Measurements from ENCODE around the gene BCOR.
A peak's percentile ranks its signal among the peaks of the same experiment; 100 is the strongest.

BCOR gene

DNA sequence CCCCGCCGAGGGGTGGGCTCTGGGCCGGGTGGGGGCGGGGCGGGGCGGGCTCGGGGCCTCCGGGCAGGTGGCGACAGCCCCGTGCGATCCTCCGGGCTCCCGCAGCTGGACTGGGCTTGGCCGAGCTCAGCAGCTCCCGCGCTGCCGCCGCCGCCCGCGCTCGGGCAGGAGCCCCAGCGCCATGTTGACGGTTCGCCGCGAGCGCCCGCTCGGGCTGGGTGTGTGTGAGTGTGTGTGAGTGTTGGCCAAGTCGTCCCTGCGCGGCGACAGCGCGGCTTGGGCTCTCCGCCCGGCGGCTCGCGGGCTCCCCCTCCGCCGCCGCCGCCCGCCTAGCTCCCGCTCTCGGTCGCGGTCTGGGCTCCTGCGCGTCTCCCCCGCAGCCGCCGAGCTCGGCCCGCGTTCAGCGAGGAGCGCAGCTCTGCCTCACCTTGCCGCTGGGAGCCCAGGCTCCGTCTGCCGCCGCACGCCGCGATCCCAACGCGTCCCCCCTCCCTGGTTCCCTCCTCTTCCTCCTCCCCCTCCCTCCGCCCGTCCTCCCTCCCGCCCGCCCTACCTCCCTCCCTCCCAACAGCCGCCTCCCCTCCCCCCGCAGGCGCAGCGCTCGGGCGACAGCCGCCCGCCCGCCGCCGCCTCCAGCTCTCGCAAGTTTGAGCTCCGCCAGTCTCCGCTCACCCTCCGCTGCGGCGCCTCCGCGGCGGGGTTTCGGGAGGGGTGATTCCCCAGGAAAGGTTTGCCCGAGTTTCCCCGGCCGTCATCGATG lies at the start of gene BCOR:
TSS of gene BCOR (minus strand) at position 455 of the 760 bp plus-strand sequence. CDS start 20,029 bp downstream, outside the sequence.
- peak; percentile 62 to 65 (median 65) for DNase-seq (ENCODE audit: low read depth in 3 of 3, low spot score in 1 of 3)

DNA sequence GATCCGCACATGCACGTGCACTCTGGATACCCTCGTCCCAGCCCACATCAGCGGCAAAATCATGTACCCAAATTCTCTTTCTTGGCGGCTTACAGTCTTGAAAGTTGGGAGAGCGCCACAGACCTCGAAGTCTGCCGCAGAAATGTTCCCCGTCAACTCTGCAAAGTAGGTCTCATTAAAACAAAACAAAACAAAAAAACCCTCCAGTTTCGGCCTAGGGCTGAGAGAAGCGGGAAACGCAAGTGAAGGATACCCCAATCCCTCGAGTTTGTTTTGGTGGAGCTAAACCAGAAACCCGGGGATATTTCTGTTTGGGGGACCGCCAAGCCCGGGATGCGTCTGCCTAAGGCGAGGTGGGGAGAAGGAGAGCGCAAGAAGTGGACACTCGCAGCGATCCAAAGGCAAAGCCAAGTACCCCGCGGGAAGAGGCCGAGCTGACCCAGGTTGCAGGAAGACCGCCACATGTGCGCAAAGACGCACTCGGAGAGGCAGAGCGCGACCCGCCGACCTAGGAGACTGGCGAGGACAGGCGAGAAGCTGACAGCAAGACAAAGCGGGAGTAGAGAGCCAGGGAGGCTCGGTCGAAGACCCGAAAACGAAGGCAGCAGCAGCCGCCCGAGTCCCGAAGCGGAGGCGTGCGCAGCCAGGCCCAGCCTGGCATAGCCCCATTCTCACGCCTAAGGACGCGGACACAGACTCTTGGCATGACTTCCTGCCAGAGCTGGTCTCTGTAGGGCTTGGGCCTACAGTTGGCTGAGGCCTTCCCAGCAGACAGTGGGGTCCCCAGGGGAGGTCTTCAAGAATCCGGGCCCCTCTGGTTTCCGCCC lies 49.6 kb upstream of the BCOR start:
- DNase-seq (ENCODE audit: low read depth in 3 of 3, low spot score in 1 of 3) = no peak

DNA sequence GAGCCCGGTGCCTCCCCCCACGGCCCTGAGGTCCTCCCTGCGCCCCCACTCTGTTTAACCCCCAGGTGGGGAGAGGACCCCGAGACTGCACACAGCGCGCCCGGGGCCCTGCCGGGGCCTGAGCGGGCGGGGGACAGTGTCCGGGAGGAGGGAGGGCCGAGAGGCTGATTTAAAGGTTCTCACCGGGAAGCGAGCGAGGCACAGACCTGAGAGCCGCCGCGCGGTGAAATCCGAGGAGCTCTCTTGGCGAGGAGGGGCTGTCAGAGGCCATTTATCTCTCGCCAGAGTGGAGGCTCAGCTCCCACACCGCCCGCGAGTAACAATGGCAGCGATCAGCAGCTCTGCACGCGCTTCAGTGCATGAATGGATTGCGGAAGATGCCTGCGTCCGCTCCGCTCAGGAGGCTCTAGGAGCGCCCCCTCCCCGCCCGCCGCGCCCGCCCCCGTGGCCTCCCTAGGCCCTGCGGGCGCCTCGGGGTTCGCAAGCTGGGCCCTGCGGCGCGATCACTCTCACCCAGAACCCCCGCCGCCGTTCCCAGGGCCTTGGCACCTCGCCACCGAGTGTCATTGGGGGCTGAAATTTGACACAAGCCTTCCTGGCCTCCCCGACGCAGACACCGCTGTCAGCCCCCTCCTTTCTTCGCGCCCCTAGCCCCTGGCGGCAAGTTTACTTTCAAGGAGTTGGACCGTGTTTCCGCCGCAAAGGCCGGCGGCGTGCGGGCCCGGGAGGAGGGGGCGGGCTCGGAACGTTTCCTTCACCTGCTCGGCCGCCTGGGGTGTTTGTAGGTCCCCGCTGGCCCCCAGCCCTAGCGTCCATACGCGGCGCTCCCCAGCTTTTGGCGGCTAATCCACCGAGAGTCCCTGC lies 48.7 kb upstream of the BCOR start:
- no peak for DNase-seq (ENCODE audit: low read depth in 3 of 3, low spot score in 1 of 3)

DNA sequence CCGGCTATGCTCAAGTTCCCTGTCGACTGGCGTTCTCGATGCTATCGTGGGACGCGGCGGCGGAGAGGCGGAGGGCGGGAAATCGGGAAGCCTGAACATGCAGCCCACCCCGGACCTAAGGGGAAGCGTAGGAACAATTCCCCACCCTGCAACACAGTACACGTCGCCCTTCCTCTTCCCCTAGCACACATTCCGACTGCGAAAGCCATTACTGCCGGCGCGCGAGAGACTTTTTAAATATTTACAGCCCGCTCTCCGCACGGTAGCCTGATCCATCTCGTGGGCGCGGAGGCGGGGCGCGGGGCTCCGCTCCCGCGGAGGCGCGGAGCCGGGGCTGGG lies 48.1 kb upstream of the BCOR start:
- DNase-seq (ENCODE audit: low read depth in 3 of 3, low spot score in 1 of 3) = no peak

DNA sequence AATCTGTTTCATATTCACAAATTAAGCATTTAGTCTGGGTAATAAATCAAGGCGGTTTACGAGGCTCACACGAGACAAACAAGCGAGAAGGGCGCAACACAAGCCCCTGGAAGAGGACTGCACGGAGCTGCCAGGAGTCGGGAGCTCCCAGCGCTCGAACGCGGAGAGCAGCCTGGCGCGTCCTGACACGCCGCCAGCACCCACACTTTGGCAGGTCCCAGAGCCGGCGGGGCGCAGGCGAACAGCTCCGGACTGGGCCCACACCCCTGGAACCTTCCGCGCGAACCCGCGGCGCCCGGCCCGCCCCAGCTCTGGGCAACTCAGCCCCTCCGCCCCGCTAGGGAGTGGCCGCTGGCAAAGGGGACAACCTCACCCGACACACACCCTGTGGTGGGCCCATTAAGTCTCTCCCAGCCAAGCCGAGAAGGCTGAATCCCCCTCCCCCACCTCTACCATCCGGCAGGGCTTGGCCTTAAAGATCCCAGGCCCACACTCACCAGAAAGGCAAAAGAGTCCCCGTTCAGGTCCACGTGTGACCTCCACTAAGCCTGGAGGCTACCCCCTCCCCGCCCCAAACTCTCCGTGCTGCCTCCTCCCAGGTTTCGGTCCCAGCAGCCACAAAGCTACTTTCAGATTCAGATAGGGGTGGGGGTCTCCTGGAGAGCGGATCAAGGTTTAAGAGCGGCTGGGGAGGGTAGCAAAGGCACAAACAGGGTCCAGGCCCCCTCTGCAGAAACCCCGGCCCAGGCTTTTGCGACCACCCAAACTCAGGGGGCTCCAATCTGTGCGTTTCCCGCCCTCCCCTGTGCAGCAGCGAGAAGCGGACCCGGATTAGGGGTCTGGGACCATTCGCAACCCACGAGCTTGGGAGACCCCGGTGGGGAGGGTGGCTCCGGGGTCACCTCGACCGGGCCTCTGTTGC lies 47.5 kb upstream of the BCOR start:
- DNase-seq (ENCODE audit: low read depth in 3 of 3, low spot score in 1 of 3) = no peak

DNA sequence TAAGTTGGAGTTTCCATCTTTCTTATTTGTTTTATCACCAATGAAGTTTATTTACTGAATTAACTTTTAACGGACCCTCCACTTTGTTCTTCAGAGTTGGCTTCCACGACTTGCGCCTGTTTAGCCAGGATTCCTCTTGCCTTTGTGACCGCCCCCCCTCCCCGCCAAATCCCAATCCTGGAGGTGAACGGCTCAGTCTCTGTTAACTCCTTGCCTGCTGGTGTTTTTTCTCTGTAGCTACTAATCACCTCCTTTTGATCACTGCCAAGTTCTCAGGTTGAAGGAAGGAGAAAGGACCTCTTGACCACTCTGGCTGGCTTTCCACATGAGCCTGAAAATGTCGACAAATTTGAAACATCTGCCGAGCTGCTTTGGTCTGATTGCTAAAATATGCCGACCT lies 46.8 kb upstream of the BCOR start:
- no peak for DNase-seq (ENCODE audit: low read depth in 3 of 3, low spot score in 1 of 3)

DNA sequence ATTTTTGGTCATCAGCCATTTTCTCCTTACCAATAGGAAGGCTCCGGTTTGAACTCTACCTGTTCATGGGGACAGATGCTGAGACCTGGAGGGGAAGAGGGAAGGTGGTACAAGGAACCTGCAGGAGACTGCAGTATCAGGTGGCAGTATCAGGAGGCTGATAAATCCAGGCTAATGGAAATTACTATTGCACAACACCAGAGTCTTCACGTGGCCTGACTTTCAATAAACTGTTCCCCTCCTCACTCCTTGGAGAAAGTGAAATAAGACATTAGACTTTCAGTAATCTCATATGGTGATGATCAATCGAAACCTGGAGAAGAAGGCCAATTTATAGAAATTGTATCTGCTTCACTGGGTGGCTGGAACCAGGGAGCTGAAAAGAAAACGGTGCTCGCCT lies 46.2 kb upstream of the BCOR start:
- DNase-seq (ENCODE audit: low read depth in 3 of 3, low spot score in 1 of 3) = no peak

DNA sequence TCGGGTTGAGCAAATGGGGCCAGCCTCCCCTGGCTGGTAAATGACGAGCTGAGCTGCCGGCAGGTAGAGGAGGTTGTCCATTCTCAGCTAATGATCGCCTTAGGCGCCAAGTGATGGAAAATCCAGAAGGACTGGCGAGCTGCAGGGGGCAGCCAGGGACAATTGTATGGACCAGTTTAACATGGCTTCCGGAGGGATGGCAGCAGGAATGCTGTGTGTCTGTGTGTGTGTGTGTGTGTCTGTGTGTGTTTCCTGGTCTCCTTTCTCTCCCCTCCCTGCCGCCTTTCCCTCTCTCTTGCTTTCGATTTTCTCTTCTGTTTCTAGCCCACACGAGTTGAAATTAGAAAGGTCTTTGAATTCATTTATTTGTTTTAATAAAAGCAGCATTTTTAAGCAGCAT lies 45.2 kb upstream of the BCOR start:
- no peak for DNase-seq (ENCODE audit: low read depth in 3 of 3, low spot score in 1 of 3)

DNA sequence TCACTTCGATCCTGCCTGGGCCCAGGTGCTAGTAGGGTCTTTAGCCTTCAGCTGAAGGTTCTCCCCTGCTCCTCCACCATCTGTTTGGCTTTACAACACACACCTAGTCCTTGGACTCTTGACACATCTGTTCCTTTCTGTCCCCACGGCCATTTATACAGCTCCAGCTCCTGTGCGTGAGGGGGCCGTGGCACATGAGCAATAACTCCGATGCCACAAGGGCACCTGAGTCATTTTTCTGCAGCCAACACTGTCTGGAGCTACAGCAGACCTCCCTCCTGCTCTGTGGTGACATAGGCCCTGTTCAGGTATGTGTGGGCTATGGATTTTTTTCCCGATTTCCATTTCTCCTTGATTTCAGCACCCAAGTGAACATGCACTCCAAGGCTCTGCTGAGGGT lies 44.7 kb upstream of the BCOR start:
- no peak for DNase-seq (ENCODE audit: low read depth in 3 of 3, low spot score in 1 of 3)

DNA sequence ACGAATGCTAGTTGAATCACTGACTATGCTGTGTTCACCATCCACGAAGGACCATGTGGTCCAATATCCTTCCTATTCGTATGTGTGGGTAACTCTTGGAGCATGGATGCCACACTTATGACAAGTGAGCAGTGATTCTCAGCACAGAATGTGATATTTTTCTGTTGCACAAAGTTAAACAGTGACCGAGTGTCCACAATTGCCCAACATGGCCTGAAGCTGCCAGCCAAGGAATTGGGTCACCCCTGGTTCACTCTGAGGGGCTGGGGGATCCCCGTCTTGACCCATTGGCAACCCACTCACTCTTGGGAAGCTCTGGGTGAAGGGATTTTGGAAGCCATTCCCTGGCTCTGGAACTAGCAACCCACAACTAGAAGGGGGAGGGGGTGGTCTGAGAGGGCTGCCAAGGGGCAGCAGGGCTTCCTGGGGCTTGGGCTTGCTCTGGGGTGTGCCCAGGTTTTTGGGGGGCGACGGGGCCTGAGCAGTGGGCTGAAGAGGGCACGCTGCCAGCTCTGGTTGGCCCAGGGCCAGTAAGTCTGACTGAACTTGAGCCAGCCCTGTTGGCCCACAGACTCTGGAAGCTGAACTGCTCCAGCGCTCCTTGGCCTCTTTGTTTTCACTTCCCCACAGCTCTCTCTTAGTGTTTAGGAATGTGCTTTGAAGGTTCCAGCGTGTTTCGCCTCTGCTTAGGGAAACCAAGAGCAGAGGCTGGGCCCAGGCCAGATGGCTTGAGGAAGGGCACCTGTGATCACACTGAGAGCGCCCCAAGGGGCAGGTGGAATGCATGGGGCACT lies 43.1 kb upstream of the BCOR start:
- DNase-seq (ENCODE audit: low read depth in 3 of 3, low spot score in 1 of 3) = no peak

DNA sequence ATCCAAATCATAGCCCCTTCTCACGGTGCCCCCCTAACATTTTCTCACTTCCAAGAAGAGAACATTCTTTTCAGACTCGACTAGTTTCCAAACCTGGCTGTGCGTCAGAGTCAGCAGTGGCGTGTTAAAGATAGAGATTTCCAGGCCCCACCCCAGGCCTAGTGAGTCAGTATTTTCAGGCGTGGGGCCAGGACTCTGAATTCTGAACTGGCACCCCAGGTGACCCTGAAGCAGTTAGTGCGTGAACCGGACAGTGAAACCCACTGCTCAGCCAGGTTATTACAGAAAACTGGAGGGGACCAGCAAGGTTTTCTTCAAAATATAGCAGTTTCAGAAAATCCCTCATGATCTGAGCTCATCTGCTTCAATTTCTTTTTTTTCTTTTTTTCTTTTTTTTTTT lies 35.0 kb upstream of the BCOR start:
- DNase-seq (ENCODE audit: low read depth in 3 of 3, low spot score in 1 of 3) = no peak

DNA sequence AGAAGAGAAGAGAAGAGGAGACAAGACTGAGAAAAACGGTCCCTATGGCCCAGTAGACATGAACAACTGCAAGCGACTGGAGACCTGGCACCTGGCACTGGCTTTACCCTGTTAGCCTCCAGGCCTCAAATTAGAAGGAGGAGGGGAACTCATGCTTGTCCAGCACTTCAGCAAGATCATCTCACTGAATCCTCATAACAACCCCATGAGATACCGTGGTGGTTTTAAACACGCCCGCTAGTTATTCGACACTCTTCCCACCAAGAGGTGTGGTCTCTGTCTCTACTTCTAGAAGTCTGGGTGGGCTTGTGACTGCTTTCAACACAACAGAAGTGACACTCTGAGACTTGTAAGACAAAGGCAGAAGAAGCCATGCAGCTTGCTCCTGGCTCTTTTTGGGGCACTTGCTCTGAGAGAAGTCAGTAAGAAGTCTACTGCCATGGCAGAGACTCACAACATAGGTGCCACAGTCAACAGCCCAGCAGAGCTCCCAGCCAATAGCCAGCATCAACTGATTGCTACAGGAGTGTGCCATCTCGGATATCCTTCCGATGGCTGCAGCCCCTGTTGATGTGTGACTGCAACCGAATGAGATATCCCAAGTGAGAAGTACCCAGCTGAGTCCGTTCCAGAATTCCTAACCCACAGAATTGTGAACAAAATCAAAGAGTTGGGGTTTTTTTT lies 34.0 kb upstream of the BCOR start:
- DNase-seq (ENCODE audit: low read depth in 3 of 3, low spot score in 1 of 3) = no peak

DNA sequence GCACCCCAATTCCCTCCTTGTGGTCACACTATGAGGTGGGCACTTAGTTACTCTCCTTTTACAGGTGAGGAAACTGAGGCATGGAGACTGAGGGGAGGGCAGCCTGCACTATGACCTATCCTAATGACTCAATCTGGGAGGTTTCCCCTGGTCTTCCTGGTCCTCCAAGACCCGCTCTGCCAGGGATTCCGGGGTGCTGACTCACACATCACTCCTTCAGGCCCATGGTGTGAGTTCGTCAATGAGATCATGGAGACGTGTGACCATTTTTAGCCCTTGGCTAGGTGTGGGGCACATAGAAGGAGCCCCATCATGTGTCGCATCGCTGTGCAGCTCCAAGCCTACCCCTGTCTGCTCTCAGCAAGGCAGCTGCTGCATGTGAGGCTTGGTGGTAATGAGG lies 32.4 kb upstream of the BCOR start:
- no peak for DNase-seq (ENCODE audit: low read depth in 3 of 3, low spot score in 1 of 3)

DNA sequence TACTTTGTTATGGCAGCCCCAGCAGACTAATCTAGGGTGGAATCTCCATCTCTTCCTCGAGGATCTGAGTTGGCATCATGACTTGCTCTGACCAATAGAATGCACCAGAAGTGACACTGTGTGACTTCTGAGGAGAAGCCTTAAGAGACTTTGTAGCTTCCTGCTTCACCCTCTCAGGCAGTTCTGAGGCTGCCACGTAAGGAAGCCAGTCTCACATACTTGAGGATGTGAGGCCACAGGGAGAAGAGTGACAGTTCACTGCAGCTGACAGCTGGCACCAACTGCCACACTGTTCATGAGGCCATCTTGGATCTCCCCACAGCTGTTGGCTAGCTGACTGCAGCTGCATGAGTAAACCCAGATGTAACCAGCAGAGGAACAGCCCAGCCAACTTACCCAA lies 29.3 kb upstream of the BCOR start:
- no peak for DNase-seq (ENCODE audit: low read depth in 3 of 3, low spot score in 1 of 3)

DNA sequence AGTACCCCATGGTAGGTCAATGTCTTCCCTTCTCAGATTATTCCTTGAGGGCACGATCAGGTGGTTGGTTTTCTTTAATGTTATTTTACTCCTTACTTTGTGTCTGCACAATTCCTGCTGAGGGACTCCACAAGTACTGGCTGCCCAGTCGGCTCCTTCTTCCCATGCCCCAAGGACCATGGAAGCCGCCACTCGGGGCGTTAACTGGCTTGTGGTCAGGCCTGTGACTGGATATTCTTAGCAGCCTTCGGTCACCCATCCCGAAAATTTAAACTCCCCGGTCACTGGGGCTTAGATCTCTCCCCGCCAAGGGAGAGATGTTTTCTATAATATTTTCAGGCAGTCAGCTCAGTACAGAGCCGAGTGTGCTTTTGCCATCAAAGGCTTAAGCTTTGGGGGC lies 24.7 kb upstream of the BCOR start:
- no peak for DNase-seq (ENCODE audit: low read depth in 3 of 3, low spot score in 1 of 3)

DNA sequence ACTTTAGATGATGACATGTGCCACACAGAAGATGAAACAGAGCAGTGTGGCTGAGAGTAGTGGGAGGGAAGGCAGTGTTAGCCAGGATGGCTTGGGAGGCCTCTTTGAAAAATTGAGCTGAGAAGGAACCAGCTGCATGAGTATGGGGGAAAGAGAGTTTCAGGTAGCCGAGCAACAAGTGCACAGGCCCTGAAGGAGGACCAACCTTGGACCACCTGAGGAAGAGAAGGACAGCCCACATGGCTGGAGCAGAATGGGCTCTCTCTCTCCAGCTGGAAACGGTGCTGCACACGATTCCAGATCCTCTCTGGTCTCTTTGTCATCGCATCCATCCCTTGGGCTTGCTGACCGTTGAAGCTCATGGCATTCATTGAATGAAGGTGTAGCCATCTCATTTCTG lies 23.9 kb upstream of the BCOR start:
- DNase-seq (ENCODE audit: low read depth in 3 of 3, low spot score in 1 of 3) = no peak

DNA sequence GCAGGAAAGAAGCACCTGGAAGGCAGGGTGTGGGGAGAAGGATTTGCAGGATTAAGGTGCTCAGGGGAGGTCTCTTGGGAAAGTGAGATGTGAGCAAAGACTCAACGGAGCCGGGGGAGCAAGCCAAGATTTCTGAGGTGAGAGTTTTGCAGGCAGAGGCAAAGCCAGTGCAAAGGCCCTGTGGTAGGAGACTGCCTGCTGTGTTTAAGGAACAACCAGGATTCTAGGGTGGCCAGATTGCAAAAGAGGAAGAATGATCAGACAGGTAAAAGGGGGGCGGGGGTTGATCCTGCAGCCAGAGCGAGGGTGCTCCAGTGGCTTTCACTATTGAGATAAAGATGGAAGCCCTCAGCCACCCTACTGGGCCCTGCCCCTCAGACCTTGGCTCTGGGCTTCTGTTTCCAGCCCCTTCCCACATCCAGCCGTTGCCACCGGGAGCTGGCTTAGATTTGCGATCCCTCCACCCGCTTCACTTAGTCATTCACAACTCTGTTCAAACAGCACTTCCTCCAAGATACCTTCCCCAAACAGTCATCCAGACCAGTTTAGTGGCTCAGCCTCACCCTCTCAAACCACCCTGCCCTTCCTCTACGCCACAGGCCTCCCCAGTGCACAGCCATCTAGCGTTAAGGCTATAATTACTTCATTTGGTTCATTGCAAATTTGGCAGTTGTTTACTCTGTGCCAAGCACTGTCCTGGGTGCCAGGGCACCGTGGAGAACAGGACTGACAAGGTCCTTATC lies 23.3 kb upstream of the BCOR start:
- no peak for DNase-seq (ENCODE audit: low read depth in 3 of 3, low spot score in 1 of 3)

DNA sequence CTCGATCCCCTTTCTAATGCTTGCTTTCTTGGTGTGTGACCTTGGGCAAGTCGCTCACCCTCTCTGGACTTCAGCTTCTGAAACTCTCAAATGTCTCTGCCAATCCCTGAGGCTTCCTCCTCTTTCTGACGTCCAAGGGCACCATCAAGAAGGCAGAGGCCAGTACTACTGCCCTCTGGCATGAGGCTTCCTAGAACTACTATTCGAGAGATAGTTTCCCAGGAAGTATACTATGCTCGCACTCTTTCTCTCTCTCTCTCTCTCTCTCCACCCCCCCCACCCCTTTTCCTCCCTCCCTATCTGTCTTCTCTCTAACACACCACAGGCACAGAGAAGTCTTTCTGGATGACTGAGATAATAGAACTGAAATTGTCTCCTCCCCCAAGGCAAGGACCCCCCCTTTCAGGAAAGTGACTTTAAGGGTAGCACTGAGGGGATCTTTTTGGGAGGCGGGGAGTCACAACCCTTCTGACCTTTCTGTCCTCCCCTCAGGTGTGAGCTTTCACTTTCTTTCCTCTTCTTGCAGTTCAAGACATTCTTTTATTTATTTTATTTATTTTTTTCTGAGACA lies 20.0 kb upstream of the BCOR start:
- DNase-seq (ENCODE audit: low read depth in 3 of 3, low spot score in 1 of 3) = no peak
